ENCODE results near the gene THAP11.
"Not testable (repeated sequence)": the region's sequence is repeated elsewhere in the genome, so short reads cannot be mapped to it uniquely, and the experiment has no call there.

THAP11 gene

DNA sequence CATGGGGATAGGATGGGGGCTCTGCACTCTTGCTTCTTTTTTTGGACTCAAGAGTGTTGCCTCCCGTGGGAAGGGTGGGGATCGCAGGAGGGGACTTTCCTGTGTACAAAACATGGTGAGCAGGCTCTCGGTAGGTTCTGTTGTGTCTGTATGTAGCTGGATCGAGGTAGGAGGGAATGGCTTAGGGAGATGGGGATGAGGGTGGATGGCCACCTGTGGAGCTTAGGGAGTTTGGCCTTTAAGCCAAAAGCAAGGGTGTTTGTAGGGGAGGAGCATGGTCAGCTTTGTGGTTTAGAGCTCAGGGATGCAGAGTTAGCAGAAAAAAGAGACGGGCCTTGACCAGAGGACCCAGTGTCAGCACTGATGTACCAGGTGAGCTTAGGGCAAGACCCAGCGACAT lies 19.8 kb downstream of the THAP11 start:
- TF ChIP-seq, protein P1, sequence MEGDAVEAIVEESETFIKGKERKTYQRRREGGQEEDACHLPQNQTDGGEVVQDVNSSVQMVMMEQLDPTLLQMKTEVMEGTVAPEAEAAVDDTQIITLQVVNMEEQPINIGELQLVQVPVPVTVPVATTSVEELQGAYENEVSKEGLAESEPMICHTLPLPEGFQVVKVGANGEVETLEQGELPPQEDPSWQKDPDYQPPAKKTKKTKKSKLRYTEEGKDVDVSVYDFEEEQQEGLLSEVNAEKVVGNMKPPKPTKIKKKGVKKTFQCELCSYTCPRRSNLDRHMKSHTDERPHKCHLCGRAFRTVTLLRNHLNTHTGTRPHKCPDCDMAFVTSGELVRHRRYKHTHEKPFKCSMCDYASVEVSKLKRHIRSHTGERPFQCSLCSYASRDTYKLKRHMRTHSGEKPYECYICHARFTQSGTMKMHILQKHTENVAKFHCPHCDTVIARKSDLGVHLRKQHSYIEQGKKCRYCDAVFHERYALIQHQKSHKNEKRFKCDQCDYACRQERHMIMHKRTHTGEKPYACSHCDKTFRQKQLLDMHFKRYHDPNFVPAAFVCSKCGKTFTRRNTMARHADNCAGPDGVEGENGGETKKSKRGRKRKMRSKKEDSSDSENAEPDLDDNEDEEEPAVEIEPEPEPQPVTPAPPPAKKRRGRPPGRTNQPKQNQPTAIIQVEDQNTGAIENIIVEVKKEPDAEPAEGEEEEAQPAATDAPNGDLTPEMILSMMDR (IDR thresholded peaks at IDR 0.05): no peak
- Histone ChIP-seq H3K27me3 (no peaks in the 10 kb centered on the region), H3K36me3 (peaks cover 10 to 23% (median 17%) of the 10 kb centered on the region in 3 donors), H3K9me3 (no peaks in the 10 kb centered on the region), H3K27ac (peak overlapping the region; percentile 83 to 91), H3K4me3 (no peak overlapping the region), H3K4me1 (peaks cover 22 to 65% (median 49%) of the 10 kb centered on the region in 4 donors)
- no peak for DNase-seq
- intact Hi-C loops (cut with DNase I; ENCODE audit: low total_unique reads): no loop called here

DNA sequence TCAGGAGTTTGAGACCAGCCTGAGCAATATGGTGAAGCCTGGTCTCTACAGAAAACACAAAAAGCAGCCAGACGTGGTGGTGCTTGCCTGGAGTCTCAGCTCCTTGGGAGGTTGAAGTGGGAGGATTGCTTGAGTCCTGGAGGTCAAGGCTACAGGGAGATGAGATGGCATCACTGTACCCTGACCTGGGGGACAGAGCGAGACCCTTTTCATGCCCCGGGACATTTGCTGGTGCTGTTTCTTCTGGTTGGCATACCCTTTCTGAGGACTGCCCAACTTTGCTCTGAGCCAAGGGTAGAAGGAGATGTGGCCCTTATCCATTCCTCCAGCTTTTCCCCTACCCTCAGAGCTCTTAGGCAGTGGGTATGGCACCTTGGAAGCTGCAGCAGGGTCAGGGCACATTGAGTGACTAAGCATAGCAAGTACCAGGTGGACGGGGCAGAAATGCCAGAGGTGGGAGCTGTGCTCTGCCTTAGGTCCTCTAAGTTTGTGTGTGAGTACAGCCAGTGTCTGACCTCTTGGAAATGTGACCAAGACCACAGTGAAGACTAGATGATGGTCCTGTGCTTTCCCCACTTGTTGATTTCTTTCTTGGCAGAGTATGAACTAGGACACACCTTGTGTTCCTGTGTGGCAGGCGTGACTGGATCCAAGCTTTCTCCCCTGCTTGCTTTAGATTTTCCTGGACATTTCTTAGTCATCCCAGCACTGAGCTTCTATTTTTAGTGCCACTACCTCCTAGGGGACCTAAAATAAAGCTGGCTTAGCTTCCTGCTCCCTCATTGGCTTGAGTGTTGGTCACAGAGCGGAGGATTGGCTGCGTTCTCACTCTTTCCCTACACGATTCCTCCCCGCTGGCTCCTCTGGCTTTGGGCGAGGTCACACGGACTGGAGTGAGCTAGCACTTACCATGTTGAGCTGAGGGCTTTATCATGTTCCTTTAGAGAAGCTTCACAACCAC lies 20.8 kb downstream of the THAP11 start:
- Histone ChIP-seq H3K27me3 (no peaks in the 10 kb centered on the region), H3K4me1 (peaks cover 22 to 55% (median 40%) of the 10 kb centered on the region in 4 donors), H3K36me3 (peaks cover 17 to 31% (median 28%) of the 10 kb centered on the region in 3 donors), H3K9me3 (no peaks in the 10 kb centered on the region), H3K4me3 (peak overlapping the region in 1 of 2 donors; percentile 17), H3K27ac (peak overlapping the region; percentile 83 to 91)
- peak; percentile 88 to 95 for DNase-seq
- intact Hi-C loops (cut with DNase I; ENCODE audit: low total_unique reads): no loop called here
- TF ChIP-seq, protein P1 (IDR thresholded peaks at IDR 0.05): peak in 1 of 2 experiments; percentile 11

GRCh38 chr16:67864044-67864443 lies 21.9 kb downstream of the THAP11 start:
- H3K4me3 ChIP-seq; DNase-seq; intact Hi-C loops (cut with DNase I; ENCODE audit: low total_unique reads); H3K27me3 ChIP-seq; H3K9me3 ChIP-seq: not testable (repeated sequence)
- Histone ChIP-seq H3K27ac (peak overlapping the region; percentile 83 to 91), H3K36me3 (peaks cover 25 to 43% (median 39%) of the 10 kb centered on the region in 3 donors), H3K4me1 (peaks cover 22 to 47% (median 33%) of the 10 kb centered on the region in 4 donors)

DNA sequence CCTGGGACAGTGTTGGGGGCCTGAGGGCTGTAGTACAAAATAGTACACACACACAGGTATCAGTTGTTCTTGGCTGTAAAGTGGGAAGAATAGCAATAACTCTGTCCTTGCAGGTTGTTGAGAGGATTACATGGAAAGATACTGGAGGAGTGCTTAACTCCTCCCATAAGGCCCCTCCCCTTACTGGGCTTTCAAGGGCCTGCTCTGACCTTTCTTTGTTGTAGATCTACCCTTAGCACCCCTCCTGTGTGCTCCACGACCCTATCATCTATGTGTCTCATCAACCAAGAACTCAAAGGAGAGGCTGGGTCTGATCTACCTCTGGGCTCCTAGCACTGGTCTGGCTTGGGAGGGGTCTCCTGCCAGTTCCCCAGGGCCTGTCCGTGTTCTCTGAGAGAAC lies 22.5 kb downstream of the THAP11 start:
- no peak for DNase-seq
- TF ChIP-seq, protein P1 (IDR thresholded peaks at IDR 0.05): no peak
- Histone ChIP-seq H3K4me3 (no peak overlapping the region), H3K4me1 (peaks cover 22 to 47% (median 33%) of the 10 kb centered on the region in 4 donors), H3K27ac (peak overlapping the region; percentile 43 to 83), H3K36me3 (peaks cover 25 to 47% (median 45%) of the 10 kb centered on the region in 3 donors), H3K27me3 (no peaks in the 10 kb centered on the region), H3K9me3 (no peaks in the 10 kb centered on the region)
- intact Hi-C loops (cut with DNase I; ENCODE audit: low total_unique reads): no loop called here

- Histone ChIP-seq H3K9me3 (no peaks in the 10 kb centered on the region), H3K4me3 (no peak overlapping the region), H3K27ac (peak overlapping the region in 1 of 2 donors; percentile 43), H3K27me3 (no peaks in the 10 kb centered on the region), H3K36me3 (peaks cover 32 to 54% (median 52%) of the 10 kb centered on the region in 3 donors), H3K4me1 (peaks cover 22 to 47% (median 33%) of the 10 kb centered on the region in 4 donors)
- TF ChIP-seq, protein P1 (IDR thresholded peaks at IDR 0.05): no peak
- DNase-seq: no peak
- intact Hi-C loops (cut with DNase I; ENCODE audit: low total_unique reads): no loop called here
Observed at GRCh38 chr16:67865318-67865717, 23.2 kb downstream of the THAP11 start.

DNA sequence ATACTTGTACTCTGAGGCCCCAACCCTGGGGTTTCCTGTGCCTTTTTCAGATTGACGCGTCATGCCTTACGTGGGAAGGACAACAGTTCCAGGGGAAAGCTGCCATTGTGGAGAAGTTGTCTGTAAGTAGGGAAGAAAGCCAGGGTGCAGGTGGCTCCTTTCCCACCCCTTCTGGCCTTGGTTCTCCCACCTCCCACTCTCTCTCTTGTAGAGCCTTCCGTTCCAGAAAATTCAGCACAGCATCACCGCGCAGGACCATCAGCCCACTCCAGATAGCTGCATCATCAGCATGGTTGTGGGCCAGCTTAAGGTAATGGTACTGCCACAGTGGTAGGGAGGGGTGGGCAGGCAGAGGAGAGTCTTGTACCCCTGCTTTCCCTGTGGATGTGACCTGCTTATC lies 26.2 kb downstream of the THAP11 start:
- Histone ChIP-seq H3K9me3 (no peaks in the 10 kb centered on the region), H3K4me1 (peaks cover 7 to 24% (median 15%) of the 10 kb centered on the region in 4 donors), H3K27me3 (no peaks in the 10 kb centered on the region), H3K36me3 (peaks cover 32 to 67% (median 62%) of the 10 kb centered on the region in 3 donors), H3K4me3 (no peak overlapping the region), H3K27ac (no peak overlapping the region)
- TF ChIP-seq, protein P1 (IDR thresholded peaks at IDR 0.05): no peak
- no peak for DNase-seq
- intact Hi-C loops (cut with DNase I; ENCODE audit: low total_unique reads): no loop called here
